HG03520 (cell line): Measurements from ENCODE around the gene TMEM218.
"Not testable (repeated sequence)": the region's sequence is repeated elsewhere in the genome, so short reads cannot be mapped to it uniquely, and the experiment has no call there.

Source experiments
- ATAC-seq: cut with Tn5 transposase; IDR thresholded peaks from one replicate; pipeline ENCODE4 v1.9.1; 2021; ENCODE audit warnings: mild to moderate bottlenecking, moderate library complexity; ENCODE audit not compliant: unreplicated experiment

TMEM218 gene

DNA sequence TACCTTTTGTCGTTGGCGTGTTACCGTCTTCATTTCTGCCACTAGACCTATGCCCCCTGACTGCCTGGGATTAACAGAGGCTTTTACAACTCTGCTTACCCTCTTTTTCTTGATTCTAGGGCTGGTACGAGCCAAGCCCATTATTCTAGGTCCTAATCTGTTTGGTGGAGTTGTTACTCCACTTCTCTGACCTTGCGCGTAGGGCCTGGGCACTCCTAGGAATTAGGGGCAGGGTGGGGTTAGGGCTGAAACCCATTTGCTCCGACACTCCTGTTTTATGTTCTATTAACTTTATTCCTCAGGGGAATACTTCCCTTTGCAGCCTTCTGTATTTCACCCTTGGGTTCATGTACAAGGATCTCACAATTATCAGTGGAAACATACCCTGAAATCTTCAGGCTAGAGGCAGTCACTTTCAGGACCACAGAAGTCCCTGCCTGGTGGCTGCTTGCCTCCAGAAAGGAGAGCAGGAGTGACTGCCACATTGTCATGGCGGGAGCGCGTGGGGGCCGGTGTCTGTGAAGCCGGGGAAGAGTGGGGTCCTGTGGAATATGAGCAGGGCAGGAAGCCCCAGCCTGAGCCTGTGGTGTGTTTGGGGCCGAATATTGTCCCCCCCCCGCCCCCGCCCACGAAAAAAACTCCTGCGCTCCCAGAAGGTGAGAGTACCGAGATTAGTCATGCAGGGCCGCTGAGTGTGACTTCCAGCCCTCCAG is 49.1 kb downstream of the TMEM218 start:
- ATAC-seq = no peak

DNA sequence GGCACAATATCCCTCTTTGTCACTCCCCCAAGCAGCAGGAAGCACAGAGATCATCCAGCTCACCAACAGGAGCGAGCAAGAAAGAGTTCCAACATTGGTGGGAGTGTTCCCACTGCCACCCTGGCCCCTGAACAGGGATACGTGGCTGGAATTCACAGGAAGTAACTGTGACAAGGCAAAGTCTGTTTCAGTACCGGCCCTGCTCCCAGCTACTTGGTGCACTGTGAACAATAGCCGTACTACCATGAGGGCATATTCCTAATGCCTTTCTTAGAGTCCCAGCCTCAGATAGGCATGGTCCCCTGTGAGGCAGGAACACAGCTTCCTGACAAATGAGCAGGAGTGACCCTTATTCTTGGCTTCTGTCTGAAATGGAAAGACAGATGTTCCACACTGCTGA is 50.1 kb downstream of the TMEM218 start:
- no peak for ATAC-seq

DNA sequence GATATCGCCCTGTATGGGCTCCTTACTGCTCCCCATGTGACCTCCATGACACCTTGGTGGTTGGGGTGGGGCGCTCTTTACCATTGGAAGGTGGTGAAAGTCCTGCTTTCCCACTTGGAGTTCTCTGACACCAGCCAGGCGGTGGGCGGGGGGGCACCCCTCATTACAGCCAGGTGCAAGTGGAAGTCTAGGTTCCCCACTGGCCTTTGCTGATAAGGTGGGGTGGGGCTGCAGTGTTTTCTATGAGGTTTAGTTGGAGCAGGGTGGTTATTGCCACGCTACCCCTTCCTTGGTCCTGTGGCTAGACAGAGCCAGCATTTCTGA is 53.8 kb downstream of the TMEM218 start:
- no peak for ATAC-seq

DNA sequence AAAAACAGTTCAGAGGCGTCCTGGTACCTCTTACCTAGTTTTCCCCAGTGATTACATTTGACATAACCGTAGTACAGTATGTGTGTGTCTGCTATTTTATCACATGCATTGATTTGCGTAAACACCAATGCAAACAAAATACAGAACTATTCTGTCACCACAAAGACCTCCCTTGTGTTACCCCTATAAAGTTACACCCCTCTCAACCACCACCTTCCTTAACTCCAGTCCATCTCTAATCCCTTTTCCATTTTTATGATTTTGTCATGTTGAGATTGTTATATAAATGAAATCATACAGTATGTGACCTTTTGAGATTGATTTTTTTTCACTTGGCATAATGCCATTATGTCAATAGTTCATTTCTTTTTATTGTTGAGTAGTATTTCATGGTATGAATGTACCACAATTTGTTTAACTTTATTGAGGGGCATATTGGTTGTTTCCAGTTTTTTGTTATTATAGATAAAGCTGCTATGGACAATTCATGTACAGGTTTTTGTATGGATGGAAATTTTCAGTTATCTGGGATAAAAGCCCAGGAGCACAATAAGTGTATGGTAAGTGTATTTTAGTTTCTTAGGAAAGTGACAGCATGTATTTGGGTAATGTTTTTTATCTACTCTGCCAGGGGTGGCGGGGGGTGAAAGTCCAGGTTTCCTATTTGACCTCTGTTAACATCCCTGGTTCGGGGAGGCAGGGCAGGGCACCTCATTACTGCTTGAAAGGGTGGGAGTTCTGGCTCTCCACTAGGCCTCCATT is 54.3 kb downstream of the TMEM218 start:
- no peak for ATAC-seq

DNA sequence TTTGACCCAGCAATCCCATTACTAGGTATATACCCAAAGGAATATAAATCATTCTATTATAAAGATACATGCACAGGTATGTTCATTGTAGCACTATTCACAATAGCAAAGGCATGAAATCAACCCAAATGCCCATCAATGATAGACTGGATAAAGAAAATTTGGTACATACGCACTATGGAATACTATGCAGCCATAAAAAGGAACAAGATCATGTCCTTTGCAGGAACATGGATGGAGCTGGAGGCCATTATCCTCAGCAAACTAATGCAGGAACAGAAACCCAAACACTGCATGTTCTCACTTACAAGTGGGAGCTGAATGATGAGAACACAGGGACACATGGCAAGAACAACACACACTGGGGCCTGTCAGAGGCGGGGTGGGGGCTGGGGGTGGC is 55.3 kb downstream of the TMEM218 start:
- ATAC-seq = not testable (repeated sequence)

DNA sequence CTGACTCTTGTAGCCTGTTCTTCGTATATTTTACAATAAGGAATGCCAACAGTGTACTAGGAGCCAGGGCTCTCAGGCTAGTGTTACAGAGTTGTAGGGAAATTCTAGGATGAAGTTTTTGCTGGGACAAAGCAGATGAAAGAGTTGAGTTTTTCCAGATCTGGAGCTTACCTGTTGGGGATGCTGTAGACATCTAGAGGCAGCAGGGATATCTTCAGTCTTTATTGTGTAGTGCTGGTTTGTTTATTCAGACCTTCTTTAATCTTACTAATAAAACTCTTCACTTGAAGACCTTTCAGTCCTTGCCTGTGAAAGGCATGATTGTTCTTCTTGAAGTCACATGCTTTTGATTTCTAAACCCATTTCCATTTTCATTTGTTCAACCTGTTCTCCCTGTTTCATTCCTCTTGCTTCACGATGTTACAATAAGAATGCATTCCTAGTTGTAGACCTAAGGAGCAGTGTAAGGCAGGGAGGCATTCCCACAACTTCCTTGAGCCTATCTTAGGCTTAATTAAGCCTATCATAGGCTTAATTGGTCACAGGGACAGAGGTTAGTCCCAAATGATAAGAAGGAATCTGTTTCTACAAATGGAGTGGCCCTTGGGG is 56.2 kb downstream of the TMEM218 start:
- no peak for ATAC-seq

DNA sequence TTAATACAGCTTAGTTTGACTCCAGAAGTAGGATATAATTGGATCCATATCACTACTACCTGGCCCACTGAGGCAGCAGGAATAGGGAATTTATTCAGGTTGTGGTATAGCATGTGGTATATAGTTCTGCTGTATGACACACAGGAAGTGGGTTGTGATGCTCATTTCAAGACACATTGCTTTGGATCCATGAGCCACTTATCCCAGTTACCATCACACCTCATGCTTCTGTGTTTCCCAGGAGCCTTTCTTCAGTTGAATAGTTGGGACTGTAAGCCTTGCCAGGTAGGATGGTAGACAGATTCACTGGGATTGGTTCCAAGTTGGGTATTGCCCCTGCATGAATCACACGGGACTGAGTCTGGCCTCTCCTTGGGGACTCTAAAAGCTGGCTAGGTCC is 58.3 kb downstream of the TMEM218 start:
- ATAC-seq = no peak

DNA sequence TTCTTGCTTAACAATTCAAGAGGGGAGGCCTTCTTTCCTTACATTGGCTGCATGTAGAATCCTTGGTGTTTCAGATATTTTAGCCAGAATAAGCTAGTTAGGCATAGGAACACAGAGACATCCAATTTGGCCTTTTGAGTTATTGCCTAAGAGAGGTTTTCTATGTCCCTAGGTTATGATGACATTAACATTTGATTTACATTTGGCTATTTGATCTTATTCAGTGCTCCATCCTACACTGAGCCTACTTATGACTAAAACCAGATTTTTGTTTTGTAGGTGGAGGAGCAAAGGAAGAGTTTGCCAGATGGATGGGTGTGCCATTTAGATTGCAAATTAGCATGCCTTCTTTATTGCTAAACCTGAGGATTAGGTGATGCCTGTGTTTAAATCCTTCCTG is 59.4 kb downstream of the TMEM218 start:
- ATAC-seq = no peak

DNA sequence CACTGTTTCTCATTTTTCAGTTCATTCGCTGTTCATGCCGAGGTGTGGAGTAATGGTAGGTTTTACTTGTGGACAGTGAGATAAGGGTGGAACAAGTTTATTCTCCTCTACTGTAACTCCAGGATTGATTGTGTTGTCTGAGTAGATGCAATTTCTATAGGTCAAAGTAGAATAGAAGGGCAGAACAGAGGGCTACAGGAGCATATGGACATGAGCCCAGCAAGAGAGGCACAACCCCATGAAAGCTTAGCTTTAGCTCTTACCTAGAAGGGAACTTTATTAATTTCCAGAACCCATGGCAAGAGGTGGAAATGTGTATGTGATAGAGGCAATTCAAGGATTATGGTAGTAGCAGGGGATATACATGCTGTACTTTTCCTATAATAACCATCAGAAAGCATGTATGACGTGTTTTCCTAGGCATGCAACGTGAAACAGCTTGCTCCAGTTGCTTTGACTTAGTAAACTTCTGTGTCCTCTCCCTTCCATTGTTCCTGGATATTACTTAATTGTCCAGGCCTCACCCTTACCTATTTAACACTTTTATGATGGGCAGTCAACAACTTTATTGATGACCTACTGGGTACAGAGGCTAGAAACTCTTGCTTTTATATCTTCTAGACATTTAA is 62.1 kb downstream of the TMEM218 start:
- no peak for ATAC-seq
